Measurements from ENCODE around the gene GLA. TPM values are rescaled to one million over a fixed set of nuclear protein-coding genes. Genes with fewer than 3 reads are reported as not detected.

Gene GLA
- total RNA-seq, 1 donor from 2014 or later = 48.3 TPM

GRCh38 chrX:101362757-101363156 lies 45.0 kb downstream of the GLA start:
- no peak for TF ChIP-seq EZH2 (IDR thresholded peaks at IDR 0.05)
- TF ChIP-seq CTCF (IDR thresholded peaks at IDR 0.05) = no peak
- no peak for TF ChIP-seq EZH2phosphoT487 (IDR thresholded peaks at IDR 0.05)
- Histone ChIP-seq H3K9ac (no peak overlapping the region), H3K27ac (no peak overlapping the region), H3K4me3 (no peak overlapping the region), H3K36me3 (no peaks in the 10 kb centered on the region), H3K4me1 (no peaks in the 10 kb centered on the region), H3K79me2 (ENCODE audit: low read depth) (no peaks in the 10 kb centered on the region), H3F3A (ENCODE audit: low read depth) (no peaks in the 10 kb centered on the region), H2AFZ (replicated peaks) (no peak overlapping the region), H3K27me3 (no peaks in the 10 kb centered on the region), H3K9me3 (ENCODE audit: low read depth) (no peaks in the 10 kb centered on the region), H4K20me1 (ENCODE audit: low read depth) (no peaks in the 10 kb centered on the region), H3K4me2 (no peak overlapping the region)
- no peak for DNase-seq (ENCODE audit: low spot score)
- H3K9me3 Mint-ChIP-seq = peaks cover 3% of the 10 kb centered on the region
- no peaks in the 10 kb centered on the region for H3K4me1 Mint-ChIP-seq
- H3K4me3 Mint-ChIP-seq = no peak overlapping the region
- H3K27me3 Mint-ChIP-seq (ENCODE audit: insufficient read depth, low read depth) = no peaks in the 10 kb centered on the region
- H3K27ac Mint-ChIP-seq = no peak overlapping the region
- H3K36me3 Mint-ChIP-seq = no peaks in the 10 kb centered on the region

GRCh38 chrX:101362116-101362515 lies 45.6 kb downstream of the GLA start:
- H3K79me2 ChIP-seq (ENCODE audit: low read depth) = no peaks in the 10 kb centered on the region
- H3K4me2 ChIP-seq = no peak overlapping the region
- H3K27me3 ChIP-seq = no peaks in the 10 kb centered on the region
- no peaks in the 10 kb centered on the region for H3K36me3 ChIP-seq
- no peaks in the 10 kb centered on the region for H3K27me3 Mint-ChIP-seq (ENCODE audit: insufficient read depth, low read depth)
- no peak overlapping the region for H3K4me3 Mint-ChIP-seq
- no peaks in the 10 kb centered on the region for H3K36me3 Mint-ChIP-seq
- H2AFZ ChIP-seq (replicated peaks) = no peak overlapping the region
- H3K9ac ChIP-seq = no peak overlapping the region
- peaks cover 3% of the 10 kb centered on the region for H3K9me3 Mint-ChIP-seq
- no peaks in the 10 kb centered on the region for H4K20me1 ChIP-seq (ENCODE audit: low read depth)
- H3K4me1 ChIP-seq = no peaks in the 10 kb centered on the region
- no peaks in the 10 kb centered on the region for H3K4me1 Mint-ChIP-seq
- no peak overlapping the region for H3K4me3 ChIP-seq
- no peaks in the 10 kb centered on the region for H3K9me3 ChIP-seq (ENCODE audit: low read depth)
- no peak overlapping the region for H3K27ac Mint-ChIP-seq
- no peaks in the 10 kb centered on the region for H3F3A ChIP-seq (ENCODE audit: low read depth)
- TF ChIP-seq EZH2 (IDR thresholded peaks at IDR 0.05) (no peak), CTCF (IDR thresholded peaks at IDR 0.05) (no peak), EZH2phosphoT487 (IDR thresholded peaks at IDR 0.05) (no peak)
- DNase-seq (ENCODE audit: low spot score) = no peak
- no peak overlapping the region for H3K27ac ChIP-seq

GRCh38 chrX:101360390-101360789 lies 47.3 kb downstream of the GLA start:
- Mint-ChIP-seq H3K36me3 (no peaks in the 10 kb centered on the region), H3K27ac (no peak overlapping the region), H3K27me3 (ENCODE audit: insufficient read depth, low read depth) (no peaks in the 10 kb centered on the region), H3K4me1 (no peaks in the 10 kb centered on the region), H3K9me3 (peaks cover 10% of the 10 kb centered on the region), H3K4me3 (no peak overlapping the region)
- H4K20me1 ChIP-seq (ENCODE audit: low read depth) = no peaks in the 10 kb centered on the region
- no peak overlapping the region for H3K4me2 ChIP-seq
- H3K27ac ChIP-seq = no peak overlapping the region
- DNase-seq (ENCODE audit: low spot score) = no peak
- TF ChIP-seq CTCF (IDR thresholded peaks at IDR 0.05) = no peak
- TF ChIP-seq EZH2phosphoT487 (IDR thresholded peaks at IDR 0.05) = no peak
- no peak for TF ChIP-seq EZH2 (IDR thresholded peaks at IDR 0.05)
- H3F3A ChIP-seq (ENCODE audit: low read depth) = no peaks in the 10 kb centered on the region
- H3K9me3 ChIP-seq (ENCODE audit: low read depth) = no peaks in the 10 kb centered on the region
- no peaks in the 10 kb centered on the region for H3K79me2 ChIP-seq (ENCODE audit: low read depth)
- no peak overlapping the region for H2AFZ ChIP-seq (replicated peaks)
- no peaks in the 10 kb centered on the region for H3K27me3 ChIP-seq
- H3K4me1 ChIP-seq = no peaks in the 10 kb centered on the region
- no peaks in the 10 kb centered on the region for H3K36me3 ChIP-seq
- no peak overlapping the region for H3K9ac ChIP-seq
- H3K4me3 ChIP-seq = no peak overlapping the region
